Stimulated activated CD8-positive, alpha-beta memory T cell treated with anti-CD3 and anti-CD28 coated beads, Interleukin-4, amount 100 ng/mL, for 1 hour (primary cell): ENCODE results near the gene CADM3.
A peak's percentile ranks its signal among the peaks of the same experiment; 100 is the strongest.

Experiments
- DNase-seq, 2 donors: peaks; one replicate each; pipeline ENCODE4 v3.0.0-alpha.2; 2020; ENCODE audit warnings: low read depth in 2 of 2, low spot score in 1 of 2

CADM3 gene

GRCh38 chr1:159171254-159171687 is at the start of gene CADM3:
Gene CADM3, plus strand, starts transcription at chr1:159171615. Its CDS starts 151 bp downstream, at chr1:159171766.
- no peak for DNase-seq

GRCh38 chr1:159122005-159122621 is 49.3 kb upstream of the CADM3 start:
- DNase-seq, result no peak

GRCh38 chr1:159123587-159123986 is 47.8 kb upstream of the CADM3 start:
- no peak for DNase-seq

- peak; percentile 43 to 44 for DNase-seq
Observed at GRCh38 chr1:159132271-159132881, 39.0 kb upstream of the CADM3 start.

- no peak for DNase-seq
Observed at GRCh38 chr1:159140474-159140873, 30.9 kb upstream of the CADM3 start.

- DNase-seq, result no peak
Observed at GRCh38 chr1:159141584-159142390, 29.6 kb upstream of the CADM3 start.

- no peak for DNase-seq
Observed at GRCh38 chr1:159142391-159142663, 29.1 kb upstream of the CADM3 start.

- no peak for DNase-seq
Observed at GRCh38 chr1:159142726-159143510, 28.5 kb upstream of the CADM3 start.

- DNase-seq, result no peak
Observed at GRCh38 chr1:159144571-159144970, 26.8 kb upstream of the CADM3 start.

GRCh38 chr1:159146980-159147379 is 24.4 kb upstream of the CADM3 start:
- DNase-seq, result no peak

- DNase-seq, result no peak
Observed at GRCh38 chr1:159152031-159152430, 19.4 kb upstream of the CADM3 start.

GRCh38 chr1:159161001-159161718 is 10.3 kb upstream of the CADM3 start:
- peak; percentile 5 to 27 for DNase-seq

GRCh38 chr1:159161719-159162026 is 9.7 kb upstream of the CADM3 start:
- no peak for DNase-seq

- no peak for DNase-seq
Observed at GRCh38 chr1:159162516-159163265, 8.7 kb upstream of the CADM3 start.

- no peak for DNase-seq
Observed at GRCh38 chr1:159163614-159164228, 7.7 kb upstream of the CADM3 start.

GRCh38 chr1:159168043-159168442 is 3.4 kb upstream of the CADM3 start:
- no peak for DNase-seq

GRCh38 chr1:159170639-159171038 is 776 bp upstream of the CADM3 start:
- DNase-seq, result no peak

- DNase-seq, result no peak
Observed at GRCh38 chr1:159171688-159172501, 480 bp downstream of the CADM3 start.

GRCh38 chr1:159172614-159173291 is 1.3 kb downstream of the CADM3 start:
- no peak for DNase-seq
